ENCODE results near the gene FUZ. TPM values are rescaled to one million over a fixed set of nuclear protein-coding genes. Genes with fewer than 3 reads are reported as not detected.

The FUZ gene
- total and polyA plus RNA-seq, 2 experiments from 2014 or later, result 19.5 to 20.4 TPM

DNA sequence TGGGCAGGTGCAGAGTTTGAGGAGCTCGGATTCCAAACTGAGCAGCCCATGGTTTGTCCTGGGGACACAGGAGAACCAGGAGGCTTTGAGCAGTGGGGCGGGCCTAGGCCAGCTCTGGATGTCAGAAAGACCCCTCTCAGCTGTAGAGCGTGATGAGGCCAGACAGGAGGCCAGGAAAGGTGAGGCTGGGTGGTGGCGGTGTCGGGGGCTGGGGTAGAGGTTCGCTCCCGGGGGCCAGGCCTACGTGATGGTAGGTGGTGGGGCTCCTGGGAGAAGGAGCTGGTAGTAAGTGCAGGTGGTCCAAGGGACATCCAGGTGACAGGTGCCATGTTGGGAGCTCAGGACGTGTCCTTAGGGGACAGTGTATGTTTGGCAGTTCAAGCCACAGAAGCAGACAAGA, 24.3 kb upstream of the FUZ start:
- H4K20me1 ChIP-seq (ENCODE audit: insufficient read depth, poor library complexity, severe bottlenecking), result no peaks in the 10 kb centered on the region

DNA sequence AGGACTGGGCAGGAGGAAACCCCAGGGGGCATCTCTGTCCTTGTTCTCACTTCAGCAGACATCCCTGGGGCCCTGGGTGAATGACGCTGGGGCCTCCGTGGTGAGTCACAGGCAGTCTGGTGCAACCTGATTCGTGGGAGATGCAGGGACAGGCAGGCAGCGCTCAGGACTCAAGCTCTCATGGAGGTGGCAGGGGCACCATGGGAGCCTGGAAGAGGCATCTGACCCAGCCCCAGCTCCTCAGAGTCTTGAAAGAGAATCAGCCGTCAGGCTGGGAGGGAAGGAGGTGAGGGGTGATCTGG, 23.9 kb upstream of the FUZ start:
- Histone ChIP-seq H3K79me2 (no peaks in the 10 kb centered on the region), H3K27me3 (no peaks in the 10 kb centered on the region), H3K4me3 (no peak overlapping the region), H3K4me1 (ENCODE audit: insufficient read depth) (no peaks in the 10 kb centered on the region), H4K20me1 (ENCODE audit: insufficient read depth, poor library complexity, severe bottlenecking) (no peaks in the 10 kb centered on the region), H3K4me2 (no peak overlapping the region), H3K36me3 (replicated peaks; ENCODE audit: insufficient read depth, low read depth) (no peaks in the 10 kb centered on the region), H2AFZ (no peak overlapping the region), H3K9me3 (ENCODE audit: low read depth) (no peaks in the 10 kb centered on the region), H3K9me2 (replicated peaks; ENCODE audit: insufficient read depth) (no peaks in the 10 kb centered on the region), H3K27ac (no peak overlapping the region)
- TF ChIP-seq, protein P1, sequence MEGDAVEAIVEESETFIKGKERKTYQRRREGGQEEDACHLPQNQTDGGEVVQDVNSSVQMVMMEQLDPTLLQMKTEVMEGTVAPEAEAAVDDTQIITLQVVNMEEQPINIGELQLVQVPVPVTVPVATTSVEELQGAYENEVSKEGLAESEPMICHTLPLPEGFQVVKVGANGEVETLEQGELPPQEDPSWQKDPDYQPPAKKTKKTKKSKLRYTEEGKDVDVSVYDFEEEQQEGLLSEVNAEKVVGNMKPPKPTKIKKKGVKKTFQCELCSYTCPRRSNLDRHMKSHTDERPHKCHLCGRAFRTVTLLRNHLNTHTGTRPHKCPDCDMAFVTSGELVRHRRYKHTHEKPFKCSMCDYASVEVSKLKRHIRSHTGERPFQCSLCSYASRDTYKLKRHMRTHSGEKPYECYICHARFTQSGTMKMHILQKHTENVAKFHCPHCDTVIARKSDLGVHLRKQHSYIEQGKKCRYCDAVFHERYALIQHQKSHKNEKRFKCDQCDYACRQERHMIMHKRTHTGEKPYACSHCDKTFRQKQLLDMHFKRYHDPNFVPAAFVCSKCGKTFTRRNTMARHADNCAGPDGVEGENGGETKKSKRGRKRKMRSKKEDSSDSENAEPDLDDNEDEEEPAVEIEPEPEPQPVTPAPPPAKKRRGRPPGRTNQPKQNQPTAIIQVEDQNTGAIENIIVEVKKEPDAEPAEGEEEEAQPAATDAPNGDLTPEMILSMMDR (IDR thresholded peaks at IDR 0.05; ENCODE audit: poor library complexity), result no peak
- no peak for TF ChIP-seq EZH2phosphoT487 (IDR thresholded peaks at IDR 0.05; ENCODE audit: low read depth, severe bottlenecking, unreplicated experiment)
- TF ChIP-seq EZH2 (IDR thresholded peaks at IDR 0.05; ENCODE audit: borderline replicate concordance), result no peak
- WGBS (ENCODE audit: low lambda C conversion rate, missing lambda C conversion rate), result 81% methylated on average over 5 of the region's 5 CpGs
- DNase-seq (ENCODE audit: low spot score), result peak; percentile 7

More for the DNA sequence above, 24.3 kb upstream of the FUZ start:
- Histone ChIP-seq H2AFZ (no peak overlapping the region), H3K27me3 (no peaks in the 10 kb centered on the region), H3K9me3 (ENCODE audit: low read depth) (no peaks in the 10 kb centered on the region), H3K79me2 (no peaks in the 10 kb centered on the region), H3K27ac (no peak overlapping the region), H3K4me2 (no peak overlapping the region), H3K36me3 (replicated peaks; ENCODE audit: insufficient read depth, low read depth) (no peaks in the 10 kb centered on the region), H3K4me3 (no peak overlapping the region), H3K9me2 (replicated peaks; ENCODE audit: insufficient read depth) (no peaks in the 10 kb centered on the region), H3K4me1 (ENCODE audit: insufficient read depth) (no peaks in the 10 kb centered on the region)
- 100% methylated on average over 9 of the region's 9 CpGs for WGBS (ENCODE audit: low lambda C conversion rate, missing lambda C conversion rate)
- DNase-seq (ENCODE audit: low spot score), result no peak
- TF ChIP-seq, protein P1 (IDR thresholded peaks at IDR 0.05; ENCODE audit: poor library complexity), result no peak
- TF ChIP-seq EZH2 (IDR thresholded peaks at IDR 0.05; ENCODE audit: borderline replicate concordance) (no peak), EZH2phosphoT487 (IDR thresholded peaks at IDR 0.05; ENCODE audit: low read depth, severe bottlenecking, unreplicated experiment) (no peak)

DNA sequence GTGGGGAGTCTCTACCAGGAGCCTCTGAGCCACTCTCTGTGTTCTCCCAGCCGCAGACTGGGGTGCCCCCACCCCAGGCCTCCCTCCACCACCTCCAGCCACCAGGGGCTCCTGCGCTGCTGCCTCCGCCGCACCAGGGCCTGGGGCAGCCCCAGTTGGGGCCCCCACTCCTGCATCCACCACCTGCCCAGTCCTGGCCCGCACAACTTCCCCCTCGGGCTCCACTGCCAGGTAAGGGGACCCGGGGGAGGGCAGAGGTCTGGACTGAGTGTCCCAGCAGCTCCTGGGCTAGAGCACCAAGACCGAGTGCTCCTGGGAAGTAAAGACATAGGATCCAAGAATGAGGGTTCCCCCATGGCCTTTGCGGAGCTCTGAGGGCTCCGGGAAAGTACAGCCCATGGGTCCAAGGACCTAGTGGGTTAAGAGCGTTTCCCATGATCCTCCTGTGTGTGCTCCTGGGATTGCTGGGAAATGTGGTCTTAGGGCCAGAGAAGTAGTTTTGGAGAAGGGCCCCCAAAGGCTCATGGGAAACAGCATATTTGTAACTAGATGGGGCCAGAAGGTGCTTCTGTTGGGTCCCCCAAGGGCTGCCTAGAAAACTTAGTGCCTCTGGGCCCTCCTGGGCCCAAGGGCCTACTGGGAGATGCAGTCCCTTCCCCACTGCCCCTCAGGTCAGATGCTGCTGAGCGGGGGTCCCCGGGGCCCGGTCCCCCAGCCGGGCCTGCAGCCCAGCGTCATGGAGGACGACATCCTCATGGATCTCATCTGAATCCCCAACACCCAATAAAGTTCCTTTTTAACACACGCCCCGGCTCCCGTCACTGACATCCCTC, 23.3 kb upstream of the FUZ start:
- Histone ChIP-seq H3K4me3 (no peak overlapping the region), H3K4me2 (no peak overlapping the region), H3K4me1 (ENCODE audit: insufficient read depth) (no peaks in the 10 kb centered on the region), H3K27me3 (no peaks in the 10 kb centered on the region), H3K27ac (no peak overlapping the region), H3K79me2 (no peaks in the 10 kb centered on the region), H3K36me3 (replicated peaks; ENCODE audit: insufficient read depth, low read depth) (no peaks in the 10 kb centered on the region), H2AFZ (no peak overlapping the region), H3K9me3 (ENCODE audit: low read depth) (no peaks in the 10 kb centered on the region), H3K9me2 (replicated peaks; ENCODE audit: insufficient read depth) (no peaks in the 10 kb centered on the region), H4K20me1 (ENCODE audit: insufficient read depth, poor library complexity, severe bottlenecking) (no peaks in the 10 kb centered on the region)
- TF ChIP-seq EZH2phosphoT487 (IDR thresholded peaks at IDR 0.05; ENCODE audit: low read depth, severe bottlenecking, unreplicated experiment) (no peak), EZH2 (IDR thresholded peaks at IDR 0.05; ENCODE audit: borderline replicate concordance) (no peak)
- TF ChIP-seq, protein P1 (IDR thresholded peaks at IDR 0.05; ENCODE audit: poor library complexity), result no peak
- WGBS (ENCODE audit: low lambda C conversion rate, missing lambda C conversion rate), result 93% methylated on average over 16 of the region's 20 CpGs
- DNase-seq (ENCODE audit: low spot score), result no peak
